ENCODE data around the gene AMIGO1.

The AMIGO1 gene

DNA sequence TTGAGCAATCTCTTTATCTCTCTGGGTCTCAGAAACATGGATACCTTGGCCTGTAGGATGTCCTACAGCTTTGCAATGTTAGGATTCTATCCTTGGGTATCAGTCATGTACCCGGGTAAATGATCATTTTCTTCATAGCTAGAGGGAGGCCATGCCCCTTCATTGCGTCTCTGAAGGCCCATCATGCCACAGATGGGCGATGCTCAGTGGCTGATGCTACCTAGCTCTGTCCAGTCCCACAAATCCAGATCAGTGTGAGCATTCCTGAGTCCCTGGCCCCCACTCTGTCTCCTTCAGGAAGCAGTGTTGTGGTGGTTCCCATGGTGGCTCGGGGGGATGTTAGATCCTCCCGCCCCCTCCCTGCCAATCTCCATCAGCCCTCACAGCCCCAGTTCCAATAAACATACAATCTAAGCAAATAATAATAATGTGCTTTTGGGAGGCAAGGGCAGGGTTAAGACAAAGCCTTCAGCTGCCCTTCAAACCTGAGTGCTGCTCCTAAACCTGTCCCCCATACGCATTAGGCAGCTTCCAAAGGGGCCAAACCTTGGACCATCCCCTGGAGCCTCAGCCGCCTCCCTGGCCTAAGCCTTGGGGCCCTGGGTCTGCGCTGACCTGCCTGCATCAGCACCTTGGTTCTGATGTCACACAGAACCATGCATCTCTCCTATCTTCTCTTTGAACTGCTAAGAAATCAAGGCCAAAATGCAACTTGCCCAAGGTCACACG is 29.5 kb upstream of the AMIGO1 start:
- H3K36me3 Mint-ChIP-seq (ENCODE audit: low read depth), result no peaks in the 10 kb centered on the region
- DNase-seq, result no peak
- H3K27ac Mint-ChIP-seq, result no peak overlapping the region
- ATAC-seq, result no peak
- H3K4me3 Mint-ChIP-seq, result no peak overlapping the region
- no peaks in the 10 kb centered on the region for H3K9me3 Mint-ChIP-seq
- H3K4me1 Mint-ChIP-seq, result no peaks in the 10 kb centered on the region
- no peaks in the 10 kb centered on the region for H3K27me3 Mint-ChIP-seq

DNA sequence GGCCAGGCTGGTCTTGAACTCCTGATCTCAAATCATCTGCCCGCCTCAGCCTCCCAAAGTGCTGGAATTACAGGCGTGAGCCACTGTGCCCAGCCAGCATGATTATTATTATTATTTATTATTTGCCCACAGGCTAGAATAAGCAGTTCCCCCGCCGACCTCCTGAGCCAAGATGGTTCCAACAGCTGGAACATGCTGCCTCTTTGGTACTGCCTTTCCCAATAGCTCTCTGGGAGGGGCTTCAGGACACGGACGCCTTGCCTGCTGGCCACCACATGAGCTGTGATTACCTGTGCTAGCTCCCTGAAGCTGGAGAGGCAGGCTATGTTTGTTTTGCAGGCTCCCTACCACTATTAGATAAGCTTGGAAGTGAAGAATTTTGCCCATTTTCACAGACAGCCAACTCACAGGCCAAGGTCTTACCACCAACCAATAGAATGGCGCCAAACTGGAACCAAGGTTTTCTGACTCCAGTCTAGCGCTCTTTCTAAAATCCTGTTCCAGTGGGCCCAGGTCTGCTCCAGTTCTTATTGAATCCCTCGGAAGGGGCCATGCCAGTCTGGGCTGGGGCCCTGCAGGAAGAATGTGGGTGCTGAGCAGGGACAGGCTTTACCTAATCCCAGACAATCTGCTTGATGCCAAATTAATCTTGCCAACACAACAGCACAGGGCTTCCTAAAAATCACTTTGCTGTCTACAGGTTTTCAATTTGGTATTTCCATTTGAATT is 28.1 kb upstream of the AMIGO1 start:
- Mint-ChIP-seq H3K27ac (no peak overlapping the region), H3K27me3 (no peaks in the 10 kb centered on the region)
- no peak for DNase-seq

GRCh38 chr1:109535971-109536491 is 26.5 kb upstream of the AMIGO1 start:
- Mint-ChIP-seq H3K4me1 (peaks cover 17% of the 10 kb centered on the region), H3K36me3 (ENCODE audit: low read depth) (no peaks in the 10 kb centered on the region), H3K27ac (no peak overlapping the region), H3K27me3 (no peaks in the 10 kb centered on the region), H3K4me3 (no peak overlapping the region), H3K9me3 (no peaks in the 10 kb centered on the region)
- ATAC-seq (no peak), DNase-seq (no peak)

More for the DNA sequence above, 28.1 kb upstream of the AMIGO1 start:
- H3K36me3 Mint-ChIP-seq (ENCODE audit: low read depth), result no peaks in the 10 kb centered on the region
- H3K4me1 Mint-ChIP-seq, result peaks cover 3% of the 10 kb centered on the region
- H3K9me3 Mint-ChIP-seq, result no peaks in the 10 kb centered on the region
- ATAC-seq, result no peak
- H3K4me3 Mint-ChIP-seq, result no peak overlapping the region

- no peak for ATAC-seq
- peaks cover 20% of the 10 kb centered on the region for H3K4me1 Mint-ChIP-seq
- H3K36me3 Mint-ChIP-seq (ENCODE audit: low read depth), result no peaks in the 10 kb centered on the region
- no peak overlapping the region for H3K27ac Mint-ChIP-seq
- H3K27me3 Mint-ChIP-seq, result no peaks in the 10 kb centered on the region
- no peak for DNase-seq
- no peaks in the 10 kb centered on the region for H3K9me3 Mint-ChIP-seq
- H3K4me3 Mint-ChIP-seq, result no peak overlapping the region
Measured at GRCh38 chr1:109535481-109535880, 26.0 kb upstream of the AMIGO1 start.

GRCh38 chr1:109534307-109534858 is 24.9 kb upstream of the AMIGO1 start:
- no peak for ATAC-seq
- no peak overlapping the region for H3K27ac Mint-ChIP-seq
- H3K27me3 Mint-ChIP-seq, result no peaks in the 10 kb centered on the region
- DNase-seq, result no peak
- no peak overlapping the region for H3K4me3 Mint-ChIP-seq
- H3K36me3 Mint-ChIP-seq (ENCODE audit: low read depth), result no peaks in the 10 kb centered on the region
- H3K9me3 Mint-ChIP-seq, result no peaks in the 10 kb centered on the region
- H3K4me1 Mint-ChIP-seq, result peaks cover 20% of the 10 kb centered on the region

GRCh38 chr1:109532365-109533136 is 23.0 kb upstream of the AMIGO1 start:
- ATAC-seq, result peak; percentile 90
- H3K36me3 Mint-ChIP-seq (ENCODE audit: low read depth), result no peaks in the 10 kb centered on the region
- peak; percentile 93 for DNase-seq
- H3K27me3 Mint-ChIP-seq, result no peaks in the 10 kb centered on the region
- no peaks in the 10 kb centered on the region for H3K9me3 Mint-ChIP-seq
- H3K27ac Mint-ChIP-seq, result peak overlapping the region; percentile 82
- H3K4me3 Mint-ChIP-seq, result peak overlapping the region; percentile 45
- H3K4me1 Mint-ChIP-seq, result peaks cover 20% of the 10 kb centered on the region

DNA sequence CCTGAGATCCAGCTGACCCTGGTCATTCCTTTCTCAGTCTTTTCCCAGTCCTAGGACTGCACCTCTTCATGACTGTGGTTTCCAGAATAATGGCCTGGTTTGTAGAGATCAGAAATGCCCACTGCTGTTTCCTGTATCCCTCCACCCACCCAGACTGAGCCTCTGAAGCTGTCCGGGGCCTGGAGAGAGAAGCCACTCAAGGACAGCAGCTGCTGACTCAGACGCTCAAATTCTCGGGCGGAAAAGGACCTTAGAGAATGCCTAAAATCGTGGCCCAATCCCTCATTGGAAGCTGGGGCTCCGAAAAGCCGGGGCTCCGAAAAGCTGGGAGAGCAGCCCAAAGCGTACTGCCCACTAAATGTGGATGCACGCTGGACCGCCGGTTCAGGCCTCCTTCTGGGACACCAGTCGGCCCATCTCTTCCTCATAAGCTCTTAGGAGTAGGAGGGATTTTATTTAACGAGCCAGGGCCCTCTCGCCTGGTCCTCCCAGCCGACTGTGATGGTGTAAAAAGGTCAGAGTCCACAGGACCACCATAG is 22.4 kb upstream of the AMIGO1 start:
- Mint-ChIP-seq H3K27me3 (no peaks in the 10 kb centered on the region), H3K9me3 (no peaks in the 10 kb centered on the region), H3K4me1 (peaks cover 20% of the 10 kb centered on the region), H3K36me3 (ENCODE audit: low read depth) (no peaks in the 10 kb centered on the region), H3K4me3 (no peak overlapping the region), H3K27ac (no peak overlapping the region)
- ATAC-seq, result no peak
- DNase-seq, result no peak

DNA sequence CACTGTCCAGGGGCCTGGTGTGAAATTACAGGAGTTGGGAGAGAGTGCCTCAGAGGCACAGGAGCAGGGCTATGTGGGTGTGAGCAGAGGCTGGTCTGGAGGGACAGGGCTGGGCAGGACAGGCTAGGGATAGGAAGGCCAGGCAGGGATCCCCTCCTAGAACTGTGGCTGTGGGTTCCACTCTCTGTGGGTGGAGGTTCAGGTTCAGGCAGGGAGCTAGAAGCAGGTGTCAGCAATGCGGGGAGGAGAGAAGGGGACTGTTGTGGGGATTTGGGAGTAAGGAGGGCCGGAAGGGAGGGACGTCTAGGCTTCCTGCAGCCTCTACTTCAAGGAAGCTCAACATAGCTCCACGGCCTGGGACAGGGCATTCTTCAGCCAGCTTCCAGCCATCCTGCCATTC is 21.9 kb upstream of the AMIGO1 start:
- no peaks in the 10 kb centered on the region for H3K36me3 Mint-ChIP-seq (ENCODE audit: low read depth)
- ATAC-seq, result no peak
- no peak overlapping the region for H3K4me3 Mint-ChIP-seq
- no peak for DNase-seq
- peaks cover 20% of the 10 kb centered on the region for H3K4me1 Mint-ChIP-seq
- H3K9me3 Mint-ChIP-seq, result no peaks in the 10 kb centered on the region
- no peaks in the 10 kb centered on the region for H3K27me3 Mint-ChIP-seq
- peak overlapping the region; percentile 43 for H3K27ac Mint-ChIP-seq

- Mint-ChIP-seq H3K27ac (no peak overlapping the region), H3K27me3 (no peaks in the 10 kb centered on the region), H3K36me3 (ENCODE audit: low read depth) (no peaks in the 10 kb centered on the region), H3K4me1 (peaks cover 20% of the 10 kb centered on the region), H3K9me3 (no peaks in the 10 kb centered on the region), H3K4me3 (no peak overlapping the region)
- no peak for DNase-seq
- ATAC-seq, result no peak
Measured at GRCh38 chr1:109530457-109531087, 21.0 kb upstream of the AMIGO1 start.

DNA sequence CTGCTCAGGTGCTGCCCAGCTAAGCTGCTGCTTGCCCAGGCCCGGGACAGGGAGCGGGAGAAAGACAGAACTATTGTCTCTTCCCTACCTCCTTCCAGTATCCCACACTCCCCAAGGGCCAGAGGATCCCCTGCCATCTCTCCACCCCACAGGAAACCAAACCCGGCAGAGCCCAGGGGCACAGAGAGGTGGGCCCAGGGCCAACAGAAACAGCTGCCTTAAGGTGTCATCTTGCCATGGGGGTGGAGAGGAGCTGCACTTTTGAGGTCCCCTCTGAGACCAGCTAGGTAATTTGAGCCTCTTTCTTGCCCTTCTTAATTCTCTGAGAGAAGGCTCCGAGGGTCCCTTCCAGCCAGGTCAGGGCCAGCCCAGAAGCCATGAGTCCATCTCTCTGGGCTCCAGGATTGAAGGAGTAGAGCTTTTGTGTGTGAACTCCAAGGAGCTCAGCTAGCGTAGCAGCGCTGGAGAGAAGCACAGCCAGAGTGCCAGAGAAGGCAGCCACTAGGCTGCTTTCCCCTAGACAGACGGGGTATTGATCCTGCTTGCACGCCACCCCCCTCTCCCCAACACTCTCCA is 20.4 kb upstream of the AMIGO1 start:
- H3K36me3 Mint-ChIP-seq (ENCODE audit: low read depth), result no peaks in the 10 kb centered on the region
- ATAC-seq, result no peak
- H3K4me3 Mint-ChIP-seq, result no peak overlapping the region
- H3K4me1 Mint-ChIP-seq, result peaks cover 20% of the 10 kb centered on the region
- no peak for DNase-seq
- H3K27ac Mint-ChIP-seq, result no peak overlapping the region
- H3K27me3 Mint-ChIP-seq, result no peaks in the 10 kb centered on the region
- H3K9me3 Mint-ChIP-seq, result no peaks in the 10 kb centered on the region

DNA sequence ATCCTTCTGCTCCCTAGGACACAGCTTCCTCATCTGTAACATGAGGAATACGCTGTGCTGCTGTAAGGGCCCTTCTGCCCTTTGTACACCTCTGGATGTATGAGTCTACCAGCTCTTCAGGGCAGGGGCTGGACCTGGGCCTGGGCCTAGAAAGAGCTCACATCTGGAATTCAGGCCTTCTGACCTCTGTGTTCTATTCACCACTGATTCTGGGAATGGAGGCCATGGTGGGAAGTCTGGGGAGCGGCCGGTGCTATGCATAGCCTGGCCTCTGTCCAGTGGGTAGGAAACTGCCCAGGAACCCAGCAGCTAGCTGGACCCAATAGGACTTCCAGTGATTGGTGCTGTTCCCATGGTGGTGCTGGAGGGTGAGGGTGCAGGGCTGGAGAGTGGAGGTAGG is 19.2 kb upstream of the AMIGO1 start:
- no peak overlapping the region for H3K27ac Mint-ChIP-seq
- no peaks in the 10 kb centered on the region for H3K9me3 Mint-ChIP-seq
- DNase-seq (no peak), ATAC-seq (no peak)
- no peaks in the 10 kb centered on the region for H3K36me3 Mint-ChIP-seq (ENCODE audit: low read depth)
- H3K4me1 Mint-ChIP-seq, result peaks cover 20% of the 10 kb centered on the region
- H3K4me3 Mint-ChIP-seq, result no peak overlapping the region
- no peaks in the 10 kb centered on the region for H3K27me3 Mint-ChIP-seq

- DNase-seq (no peak), ATAC-seq (no peak)
- Mint-ChIP-seq H3K27me3 (no peaks in the 10 kb centered on the region), H3K4me1 (peaks cover 20% of the 10 kb centered on the region), H3K9me3 (no peaks in the 10 kb centered on the region), H3K4me3 (no peak overlapping the region), H3K36me3 (ENCODE audit: low read depth) (no peaks in the 10 kb centered on the region), H3K27ac (no peak overlapping the region)
Measured at GRCh38 chr1:109527846-109528695, 18.5 kb upstream of the AMIGO1 start.
